Measurements from ENCODE around the gene HOXD12.

The HOXD12 gene

GRCh38 chr2:176090862-176091261 is 8.7 kb upstream of the HOXD12 start:
- in situ Hi-C loops (cut with HindIII; ENCODE audit: low pct_ligation_motif_present, low pct_unique_long_range_greater_than_20kb, low sequenced_read_pairs) = no loop called here
- no peak for DNase-seq

- in situ Hi-C loops (cut with HindIII; ENCODE audit: low pct_ligation_motif_present, low pct_unique_long_range_greater_than_20kb, low sequenced_read_pairs) = no loop called here
- DNase-seq = no peak
Observed at GRCh38 chr2:176091329-176092258, 8.0 kb upstream of the HOXD12 start.

- in situ Hi-C loops (cut with HindIII; ENCODE audit: low pct_ligation_motif_present, low pct_unique_long_range_greater_than_20kb, low sequenced_read_pairs) = no loop called here
- DNase-seq = no peak
Observed at GRCh38 chr2:176092270-176093144, 7.1 kb upstream of the HOXD12 start, which contains the start of gene HOXD13. Gene HOXD13, plus strand, starts transcription at chr2:176092721. Its CDS starts 170 bp downstream, at chr2:176092891.

GRCh38 chr2:176093145-176093897 is 6.3 kb upstream of the HOXD12 start:
- in situ Hi-C loops (cut with HindIII; ENCODE audit: low pct_ligation_motif_present, low pct_unique_long_range_greater_than_20kb, low sequenced_read_pairs) = no loop called here
- DNase-seq = peak; percentile 33

GRCh38 chr2:176093898-176094249 is 5.7 kb upstream of the HOXD12 start:
- in situ Hi-C loops (cut with HindIII; ENCODE audit: low pct_ligation_motif_present, low pct_unique_long_range_greater_than_20kb, low sequenced_read_pairs) = no loop called here
- DNase-seq = no peak

- in situ Hi-C loops (cut with HindIII; ENCODE audit: low pct_ligation_motif_present, low pct_unique_long_range_greater_than_20kb, low sequenced_read_pairs) = no loop called here
- no peak for DNase-seq
Observed at GRCh38 chr2:176094349-176094748, 5.2 kb upstream of the HOXD12 start.

GRCh38 chr2:176095421-176095820 is 4.2 kb upstream of the HOXD12 start:
- in situ Hi-C loops (cut with HindIII; ENCODE audit: low pct_ligation_motif_present, low pct_unique_long_range_greater_than_20kb, low sequenced_read_pairs) = no loop called here
- no peak for DNase-seq

GRCh38 chr2:176096243-176096985 is 3.2 kb upstream of the HOXD12 start:
- peak; percentile 63 for DNase-seq
- in situ Hi-C loops (cut with HindIII; ENCODE audit: low pct_ligation_motif_present, low pct_unique_long_range_greater_than_20kb, low sequenced_read_pairs) = no loop called here

- in situ Hi-C loops (cut with HindIII; ENCODE audit: low pct_ligation_motif_present, low pct_unique_long_range_greater_than_20kb, low sequenced_read_pairs) = no loop called here
Observed at GRCh38 chr2:176096986-176097819, 2.4 kb upstream of the HOXD12 start.

GRCh38 chr2:176097820-176098365 is 1.7 kb upstream of the HOXD12 start:
- in situ Hi-C loops (cut with HindIII; ENCODE audit: low pct_ligation_motif_present, low pct_unique_long_range_greater_than_20kb, low sequenced_read_pairs) = no loop called here
- no peak for DNase-seq

More at GRCh38 chr2:176096986-176097819, 2.4 kb upstream of the HOXD12 start:
- peak; percentile 91 for DNase-seq

GRCh38 chr2:176098366-176099158 is 1.0 kb upstream of the HOXD12 start:
- DNase-seq = no peak
- in situ Hi-C loops (cut with HindIII; ENCODE audit: low pct_ligation_motif_present, low pct_unique_long_range_greater_than_20kb, low sequenced_read_pairs) = no loop called here

GRCh38 chr2:176099159-176099727 is 352 bp upstream of the HOXD12 start:
- in situ Hi-C loops (cut with HindIII; ENCODE audit: low pct_ligation_motif_present, low pct_unique_long_range_greater_than_20kb, low sequenced_read_pairs) = no loop called here

GRCh38 chr2:176100547-176101140 is 1.0 kb downstream of the HOXD12 start:
- DNase-seq = no peak
- in situ Hi-C loops (cut with HindIII; ENCODE audit: low pct_ligation_motif_present, low pct_unique_long_range_greater_than_20kb, low sequenced_read_pairs) = no loop called here

More at GRCh38 chr2:176099159-176099727, 352 bp upstream of the HOXD12 start:
- no peak for DNase-seq

- in situ Hi-C loops (cut with HindIII; ENCODE audit: low pct_ligation_motif_present, low pct_unique_long_range_greater_than_20kb, low sequenced_read_pairs) = no loop called here
- no peak for DNase-seq
Observed at GRCh38 chr2:176101216-176101830, 1.7 kb downstream of the HOXD12 start.

- in situ Hi-C loops (cut with HindIII; ENCODE audit: low pct_ligation_motif_present, low pct_unique_long_range_greater_than_20kb, low sequenced_read_pairs) = no loop called here
- no peak for DNase-seq
Observed at GRCh38 chr2:176101842-176102241, 2.2 kb downstream of the HOXD12 start.
